SK-N-SH treated with all-trans-retinoic acid at 6 μM for 48 hours (cell line): ENCODE measurements around the gene IQCK.

ENCODE experiments used
- ATAC-seq: fragments of 200-7000 bp; cut with Tn5 transposase; 3 replicates; pipeline ENCODE4 v1.9.1; 2020; ENCODE audit warnings: mild to moderate bottlenecking, moderate library complexity
- ARNTL ChIP-seq: fragments of 450-650 bp; formaldehyde crosslinking; IDR thresholded peaks from 2 replicates; pipeline ENCODE4 v1.5.0; 2020; ENCODE audit warnings: low read depth, mild to moderate bottlenecking, moderate library complexity, borderline replicate concordance
- BACH2 ChIP-seq: fragments of 250-450 bp; sonication (Bioruptor Pico); IDR thresholded peaks from 2 replicates; pipeline ENCODE4 v1.9.0; 2021; ENCODE audit warnings: mild to moderate bottlenecking, borderline replicate concordance
- CREB5 ChIP-seq: fragments of 250-450 bp; sonication (Bioruptor Pico); IDR thresholded peaks from 2 replicates; pipeline ENCODE4 v1.5.1; 2020; ENCODE audit warnings: low read depth, mild to moderate bottlenecking, moderate library complexity
- CSDC2 ChIP-seq: fragments of 250-450 bp; sonication (Bioruptor Pico); IDR thresholded peaks from 2 replicates; pipeline ENCODE4 v1.5.0; 2020; ENCODE audit warnings: mild to moderate bottlenecking, moderate library complexity
- CSRNP3 ChIP-seq: fragments of 250-450 bp; sonication (Bioruptor Pico); IDR thresholded peaks from 2 replicates; pipeline ENCODE4 v1.5.1; 2021; ENCODE audit warnings: mild to moderate bottlenecking, moderate library complexity
- ESRRG ChIP-seq: fragments of 250-450 bp; sonication (Bioruptor Pico); IDR thresholded peaks from 2 replicates; pipeline ENCODE4 v1.6.1; 2021; ENCODE audit warnings: mild to moderate bottlenecking
- GLIS3 ChIP-seq: fragments of 250-450 bp; sonication (Bioruptor Pico); IDR thresholded peaks from 2 replicates; pipeline ENCODE4 v1.5.0; 2020; ENCODE audit warnings: mild to moderate bottlenecking, moderate library complexity
- ISL1 ChIP-seq: fragments of 250-450 bp; sonication (Bioruptor Pico); IDR thresholded peaks from 2 replicates; pipeline ENCODE4 v2.1.2; 2022; ENCODE audit warnings: mild to moderate bottlenecking, moderate library complexity
- OSR1 ChIP-seq: fragments of 250-450 bp; sonication (Bioruptor Pico); IDR thresholded peaks from 2 replicates; pipeline ENCODE4 v1.8.0; 2022; ENCODE audit warnings: moderate library complexity, mild to moderate bottlenecking, inconsistent platforms
- POU6F1 ChIP-seq: fragments of 250-450 bp; sonication (Bioruptor Pico); IDR thresholded peaks from 2 replicates; pipeline ENCODE4 v1.8.0; 2021; ENCODE audit warnings: low read depth, mild to moderate bottlenecking, moderate library complexity, borderline replicate concordance
- PPARA ChIP-seq: fragments of 250-450 bp; sonication (Bioruptor Pico); IDR thresholded peaks from 2 replicates; pipeline ENCODE4 v1.5.0; 2020; ENCODE audit warnings: mild to moderate bottlenecking, borderline replicate concordance
- RARB ChIP-seq: fragments of 250-450 bp; sonication (Bioruptor Pico); IDR thresholded peaks from 2 replicates; pipeline ENCODE4 v1.8.0; 2021; ENCODE audit warnings: mild to moderate bottlenecking, moderate library complexity
- SNAI2 ChIP-seq: fragments of 250-450 bp; sonication (Bioruptor Pico); IDR thresholded peaks from 2 replicates; pipeline ENCODE4 v1.5.0; 2020; ENCODE audit warnings: mild to moderate bottlenecking, moderate library complexity
- TCF4 ChIP-seq: fragments of 250-450 bp; sonication (Bioruptor Pico); IDR thresholded peaks from 2 replicates; pipeline ENCODE4 v1.8.0; 2021; ENCODE audit warnings: mild to moderate bottlenecking, moderate library complexity, borderline replicate concordance
- TOX ChIP-seq: fragments of 250-450 bp; sonication (Bioruptor Pico); IDR thresholded peaks from 2 replicates; pipeline ENCODE4 v1.8.0; 2021; ENCODE audit warnings: mild to moderate bottlenecking, moderate library complexity, borderline replicate concordance
- ZFP3 ChIP-seq: fragments of 250-450 bp; sonication (Bioruptor Pico); IDR thresholded peaks from 2 replicates; pipeline ENCODE4 v1.5.0; 2020; ENCODE audit warnings: mild to moderate bottlenecking, moderate library complexity
- ZFP30 ChIP-seq: fragments of 450-650 bp; formaldehyde crosslinking; IDR thresholded peaks from 2 replicates; pipeline ENCODE4 v1.5.0; 2022; ENCODE audit warnings: mild to moderate bottlenecking, moderate library complexity
- ZNF565 ChIP-seq: fragments of 450-650 bp; formaldehyde crosslinking; conservative IDR thresholded peaks from 2 replicates; pipeline ENCODE4 v1.5.0; 2020; ENCODE audit warnings: low read depth, mild to moderate bottlenecking, moderate library complexity
- ZNF70 ChIP-seq: fragments of 450-650 bp; formaldehyde crosslinking; IDR thresholded peaks from 2 replicates; pipeline ENCODE4 v1.5.0; 2020; ENCODE audit warnings: mild to moderate bottlenecking, moderate library complexity
- TF ChIP-seq, protein P1 (sequence below): fragments of 250-450 bp; sonication (Bioruptor Pico); IDR thresholded peaks from 2 replicates; pipeline ENCODE4 v1.8.0; 2020; ENCODE audit warnings: mild to moderate bottlenecking, moderate library complexity, borderline replicate concordance
- TF ChIP-seq, protein P2 (sequence below): fragments of 250-450 bp; sonication (Bioruptor Pico); IDR thresholded peaks from 2 replicates; pipeline ENCODE4 v1.5.0; 2020; ENCODE audit warnings: mild to moderate bottlenecking, moderate library complexity

Gene IQCK

GRCh38 chr16:19722269-19722952 is 4.3 kb downstream of the IQCK start (continued):
- TF ChIP-seq, protein P1, sequence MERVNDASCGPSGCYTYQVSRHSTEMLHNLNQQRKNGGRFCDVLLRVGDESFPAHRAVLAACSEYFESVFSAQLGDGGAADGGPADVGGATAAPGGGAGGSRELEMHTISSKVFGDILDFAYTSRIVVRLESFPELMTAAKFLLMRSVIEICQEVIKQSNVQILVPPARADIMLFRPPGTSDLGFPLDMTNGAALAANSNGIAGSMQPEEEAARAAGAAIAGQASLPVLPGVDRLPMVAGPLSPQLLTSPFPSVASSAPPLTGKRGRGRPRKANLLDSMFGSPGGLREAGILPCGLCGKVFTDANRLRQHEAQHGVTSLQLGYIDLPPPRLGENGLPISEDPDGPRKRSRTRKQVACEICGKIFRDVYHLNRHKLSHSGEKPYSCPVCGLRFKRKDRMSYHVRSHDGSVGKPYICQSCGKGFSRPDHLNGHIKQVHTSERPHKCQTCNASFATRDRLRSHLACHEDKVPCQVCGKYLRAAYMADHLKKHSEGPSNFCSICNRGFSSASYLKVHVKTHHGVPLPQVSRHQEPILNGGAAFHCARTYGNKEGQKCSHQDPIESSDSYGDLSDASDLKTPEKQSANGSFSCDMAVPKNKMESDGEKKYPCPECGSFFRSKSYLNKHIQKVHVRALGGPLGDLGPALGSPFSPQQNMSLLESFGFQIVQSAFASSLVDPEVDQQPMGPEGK (CRISPR knock-in tag) = no peak
- no peak for TF ChIP-seq TCF4
- no peak for TF ChIP-seq ZNF565 (CRISPR knock-in tag)
- TF ChIP-seq, all 23 proteins: peak for 0

- no peak for ATAC-seq
- TF ChIP-seq CSRNP3 (CRISPR knock-in tag) (no peak), ARNTL (CRISPR knock-in tag) (no peak), ISL1 (no peak), POU6F1 (no peak), PPARA (CRISPR knock-in tag) (no peak), ZNF70 (CRISPR knock-in tag) (no peak), CSDC2 (no peak), ZFP3 (no peak), OSR1 (no peak)
These were observed 4.9 kb downstream of the IQCK start for GRCh38 chr16:19722981-19723380.

- TF ChIP-seq ZFP30 (CRISPR knock-in tag) (no peak), CSDC2 (no peak), BACH2 (no peak), CSRNP3 (CRISPR knock-in tag) (no peak), CREB5 (CRISPR knock-in tag) (no peak)
- TF ChIP-seq, protein P2, sequence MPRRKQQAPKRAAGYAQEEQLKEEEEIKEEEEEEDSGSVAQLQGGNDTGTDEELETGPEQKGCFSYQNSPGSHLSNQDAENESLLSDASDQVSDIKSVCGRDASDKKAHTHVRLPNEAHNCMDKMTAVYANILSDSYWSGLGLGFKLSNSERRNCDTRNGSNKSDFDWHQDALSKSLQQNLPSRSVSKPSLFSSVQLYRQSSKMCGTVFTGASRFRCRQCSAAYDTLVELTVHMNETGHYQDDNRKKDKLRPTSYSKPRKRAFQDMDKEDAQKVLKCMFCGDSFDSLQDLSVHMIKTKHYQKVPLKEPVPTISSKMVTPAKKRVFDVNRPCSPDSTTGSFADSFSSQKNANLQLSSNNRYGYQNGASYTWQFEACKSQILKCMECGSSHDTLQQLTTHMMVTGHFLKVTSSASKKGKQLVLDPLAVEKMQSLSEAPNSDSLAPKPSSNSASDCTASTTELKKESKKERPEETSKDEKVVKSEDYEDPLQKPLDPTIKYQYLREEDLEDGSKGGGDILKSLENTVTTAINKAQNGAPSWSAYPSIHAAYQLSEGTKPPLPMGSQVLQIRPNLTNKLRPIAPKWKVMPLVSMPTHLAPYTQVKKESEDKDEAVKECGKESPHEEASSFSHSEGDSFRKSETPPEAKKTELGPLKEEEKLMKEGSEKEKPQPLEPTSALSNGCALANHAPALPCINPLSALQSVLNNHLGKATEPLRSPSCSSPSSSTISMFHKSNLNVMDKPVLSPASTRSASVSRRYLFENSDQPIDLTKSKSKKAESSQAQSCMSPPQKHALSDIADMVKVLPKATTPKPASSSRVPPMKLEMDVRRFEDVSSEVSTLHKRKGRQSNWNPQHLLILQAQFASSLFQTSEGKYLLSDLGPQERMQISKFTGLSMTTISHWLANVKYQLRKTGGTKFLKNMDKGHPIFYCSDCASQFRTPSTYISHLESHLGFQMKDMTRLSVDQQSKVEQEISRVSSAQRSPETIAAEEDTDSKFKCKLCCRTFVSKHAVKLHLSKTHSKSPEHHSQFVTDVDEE (CRISPR knock-in tag) = no peak
- TF ChIP-seq, all 23 proteins: peak for 0
- ATAC-seq = no peak
These were observed 10.5 kb downstream of the IQCK start for GRCh38 chr16:19728636-19728965.

DNA sequence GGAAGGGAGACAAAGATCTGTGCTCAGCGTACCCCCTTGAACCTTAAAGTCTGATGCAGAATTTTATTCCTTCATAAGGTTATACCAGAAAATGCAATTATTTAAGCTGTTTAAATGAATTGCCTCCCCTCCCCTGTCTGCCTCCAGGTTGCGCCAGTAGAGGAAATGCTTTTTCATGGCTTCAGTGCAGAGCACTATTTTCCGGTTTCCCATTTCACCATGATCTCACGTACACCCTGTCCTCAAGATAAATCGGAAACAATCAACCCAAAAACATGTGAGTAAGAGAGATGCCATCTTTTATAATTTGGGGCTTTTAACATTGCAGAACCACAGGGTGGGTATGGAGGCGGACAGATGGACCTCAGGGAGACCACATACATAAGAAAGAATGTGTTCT is 15.5 kb downstream of the IQCK start:
- ATAC-seq = no peak
- no peak for TF ChIP-seq POU6F1
- TF ChIP-seq ESRRG (CRISPR knock-in tag) = no peak
- no peak for TF ChIP-seq SNAI2 (CRISPR knock-in tag)
- no peak for TF ChIP-seq GLIS3 (CRISPR knock-in tag)
- TF ChIP-seq TOX = no peak
- no peak for TF ChIP-seq RARB (CRISPR knock-in tag)
- TF ChIP-seq, protein P2 (CRISPR knock-in tag) = no peak
